Smooth muscle cell (in vitro differentiated cells): ENCODE measurements around the gene WDR36. TPM values are rescaled to one million over a fixed set of nuclear protein-coding genes. Genes with fewer than 3 reads are reported as not detected.

Experiments
- DNase-seq: peaks from one replicate; lab custom pipeline; 2025; ENCODE audit not compliant: unreplicated experiment; lab: John Stamatoyannopoulos, UW
- H2AFZ ChIP-seq: fragments of 200-600 bp; sonication (generic); 2 replicates; pipeline ENCODE4 v1.6.0; 2016; ENCODE audit warnings: antibody characterized with exemption, low read depth, mild to moderate bottlenecking
- H3F3A ChIP-seq: fragments of 200-600 bp; sonication (generic); 2 replicates; pipeline ENCODE4 v1.6.0; 2017; ENCODE audit warnings: antibody characterized with exemption, low read depth
- H3K27ac ChIP-seq: fragments of 200-600 bp; sonication (generic); 2 replicates; pipeline ENCODE4 v1.5.1; 2016; ENCODE audit warnings: low read depth, mild to moderate bottlenecking
- H3K27me3 ChIP-seq: fragments of 200-600 bp; sonication (generic); 2 replicates; pipeline ENCODE4 v1.6.1; 2016; ENCODE audit warnings: low read depth, mild to moderate bottlenecking
- H3K36me3 ChIP-seq: fragments of 200-600 bp; sonication (generic); 2 replicates; pipeline ENCODE4 v1.5.1; 2016; ENCODE audit warnings: low read depth
- H3K4me1 ChIP-seq: fragments of 200-600 bp; sonication (generic); 2 replicates; pipeline ENCODE4 v1.5.1; 2016; ENCODE audit warnings: low read depth
- H3K4me2 ChIP-seq: fragments of 200-600 bp; sonication (generic); 2 replicates; pipeline ENCODE4 v1.6.0; 2016; ENCODE audit warnings: mild to moderate bottlenecking
- H3K4me3 ChIP-seq: fragments of 200-600 bp; sonication (generic); 2 replicates; pipeline ENCODE4 v1.5.1; 2016; ENCODE audit warnings: mild to moderate bottlenecking
- H3K79me2 ChIP-seq: fragments of 200-600 bp; sonication (generic); 2 replicates; pipeline ENCODE4 v1.6.0; 2016; ENCODE audit warnings: low read depth, mild to moderate bottlenecking
- H3K9ac ChIP-seq: fragments of 200-600 bp; sonication (generic); 2 replicates; pipeline ENCODE4 v1.6.0; 2016; ENCODE audit warnings: low read depth
- H3K9me3 ChIP-seq: fragments of 200-600 bp; sonication (generic); replicated peaks from 2 replicates; pipeline ENCODE4 v1.5.1; 2016; ENCODE audit warnings: low read depth
- H4K20me1 ChIP-seq: fragments of 200-600 bp; sonication (generic); 2 replicates; pipeline ENCODE4 v1.6.0; 2016; ENCODE audit warnings: low read depth
- CTCF ChIP-seq: fragments of 200-600 bp; sonication (generic); IDR thresholded peaks from 2 replicates; pipeline ENCODE4 v1.5.1; 2017; ENCODE audit warnings: borderline replicate concordance, mild to moderate bottlenecking, antibody characterized with exemption; ENCODE audit not compliant: insufficient read depth, poor library complexity, severe bottlenecking
- WGBS: methylation state at CpG from one replicate; pipeline ENCODE4 v1.1.7; 2016; ENCODE audit warnings: low lambda C conversion rate; 5-methylcytosine and 5-hydroxymethylcytosine counted together
- polyA plus RNA-seq: library from polyadenylated mRNA; unstranded; fragments of >200 nt; fragmentation: Nextera tagmentation; extraction: Ambion mirVana; gene quantifications from 2 replicates; pipeline ENCODE4 v1.2.1, GENCODE V29; 2016
- total RNA-seq: library from RNA; depleted of rRNA; stranded (reverse); fragments of >200 nt; gene quantifications from 2 replicates; pipeline ENCODE4 v1.2.3, GENCODE V29; 2014

Gene WDR36
- total and polyA plus RNA-seq, 2 experiments from 2014 or later, result 10.8 to 45.3 TPM

GRCh38 chr5:111172504-111172903, 80.4 kb downstream of the WDR36 start:
- Histone ChIP-seq H4K20me1 (no peaks in the 10 kb centered on the region), H3K79me2 (no peaks in the 10 kb centered on the region), H3K4me1 (no peaks in the 10 kb centered on the region), H2AFZ (no peak overlapping the region), H3F3A (no peaks in the 10 kb centered on the region), H3K9me3 (no peaks in the 10 kb centered on the region), H3K4me3 (no peak overlapping the region), H3K36me3 (no peaks in the 10 kb centered on the region), H3K9ac (no peak overlapping the region), H3K27me3 (peaks cover 7% of the 10 kb centered on the region), H3K27ac (no peak overlapping the region), H3K4me2 (no peak overlapping the region)
- 82% methylated on average over 3 of the region's 3 CpGs for WGBS
- DNase-seq, result no peak
- no peak for TF ChIP-seq CTCF

GRCh38 chr5:111173476-111173875, 81.3 kb downstream of the WDR36 start:
- Histone ChIP-seq H3K4me3 (no peak overlapping the region), H3K4me2 (peak overlapping the region; percentile 8), H3K9me3 (no peaks in the 10 kb centered on the region), H3K4me1 (no peaks in the 10 kb centered on the region), H3K36me3 (no peaks in the 10 kb centered on the region), H4K20me1 (no peaks in the 10 kb centered on the region), H3K27ac (no peak overlapping the region), H3K27me3 (peaks cover 7% of the 10 kb centered on the region), H3K9ac (no peak overlapping the region), H3K79me2 (no peaks in the 10 kb centered on the region), H3F3A (no peaks in the 10 kb centered on the region), H2AFZ (no peak overlapping the region)
- DNase-seq, result no peak
- 41% methylated on average over 2 of the region's 2 CpGs for WGBS
- TF ChIP-seq CTCF, result no peak

Other genes with a start within 250 kb of the WDR36 start
- 1.4 and 1.8 TPM in 2 replicates for gene TSLP, start 20.6 kb upstream of the WDR36 start, total RNA-seq
- gene TSLP, start 20.6 kb upstream of the WDR36 start, polyA plus RNA-seq, result 1.2 and 3.0 TPM in 2 replicates
- gene CAMK4, start 132.0 kb downstream of the WDR36 start, total RNA-seq, result 0.85 and 3.6 TPM in 2 replicates
- 0.82 and 1.1 TPM in 2 replicates for gene CAMK4, start 132.0 kb downstream of the WDR36 start, polyA plus RNA-seq